Transverse colon (tissue), 4 donors: ENCODE results near the gene RUNX3. TPM values are rescaled to one million over a fixed set of nuclear protein-coding genes. Genes with fewer than 3 reads are reported as not detected.

Experiments used
- DNase-seq: peaks from one replicate; pipeline ENCODE4 v3.0.0-alpha.2; 2019
- H3K27ac ChIP-seq, 4 donors: fragments of 200-600 bp; sonication (generic); 2 replicates each; pipeline ENCODE4 v1.5.1; 2016 to 2018; ENCODE audit warnings: inconsistent platforms in 4 of 4
- H3K27me3 ChIP-seq: fragments of 200-600 bp; sonication (generic); 2 replicates; pipeline ENCODE4 v1.5.1; 2017; ENCODE audit warnings: inconsistent platforms
- H3K36me3 ChIP-seq, 4 donors: fragments of 200-600 bp; sonication (generic); 2 replicates each; pipeline ENCODE4 v1.5.1; 2017 to 2019; ENCODE audit warnings: inconsistent platforms in 4 of 4
- H3K4me1 ChIP-seq, 4 donors: fragments of 200-600 bp; sonication (generic); 2 replicates each; pipeline ENCODE4 v1.5.1; 2017 to 2020; ENCODE audit warnings: inconsistent platforms in 4 of 4
- H3K4me3 ChIP-seq, 4 donors: fragments of 200-600 bp; sonication (generic); 1 replicate in 1 of 4; 2 replicates in 3 of 4; pipeline versions ENCODE4 v1.5.1 to v1.6.1; 2017 to 2019; ENCODE audit warnings: inconsistent platforms in 4 of 4
- H3K9me3 ChIP-seq, 2 donors: fragments of 200-600 bp; sonication (generic); 2 replicates each; pipeline ENCODE4 v1.5.1; 2017 to 2019; ENCODE audit warnings: inconsistent platforms in 2 of 2
- EP300 ChIP-seq: sonication (generic); formaldehyde crosslinking; IDR thresholded peaks from one replicate; pipeline ENCODE4 v1.6.1; 2017; ENCODE audit warnings: antibody characterized with exemption, low read depth
- POLR2A ChIP-seq: fragments of 450-650 bp; IDR thresholded peaks from one replicate; pipeline ENCODE4 v1.6.1; 2016; ENCODE audit warnings: antibody characterized with exemption, mild to moderate bottlenecking, moderate library complexity
- POLR2AphosphoS5 ChIP-seq, 3 donors: sonication (generic); formaldehyde crosslinking; IDR thresholded peaks; one replicate each; pipeline ENCODE4 v1.6.1; 2016; ENCODE audit warnings: antibody characterized with exemption in 3 of 3
- WGBS, 2 donors: methylation state at CpG; one replicate each; pipeline ENCODE4 v1.1.5; 2018; ENCODE audit warnings: low coverage in 1 of 2; 5-methylcytosine and 5-hydroxymethylcytosine counted together
- in situ Hi-C, 4 donors: fragments of 200-750 bp; cut with MboI; loops; one replicate each; pipeline versions ENCODE4 v1.15.0 to v1.15.1; 2017; ENCODE audit warnings: low sequenced_read_pairs in 3 of 4, low pct_ligation_motif_present in 1 of 4, low pct_unique_long_range_greater_than_20kb in 1 of 4
- intact Hi-C: fragments of 100-400 bp; cut with DNase I; formaldehyde crosslinking; loops from one replicate; pipeline ENCODE4 v1.15.1; 2023; ENCODE audit warnings: low total_unique reads
- total RNA-seq, 4 donors: library from RNA; depleted of rRNA; stranded (reverse); fragments of >200 nt; gene quantifications; one replicate each; pipeline ENCODE4 v1.1.0, GENCODE V29; 2016
- TF ChIP-seq, protein P1 (sequence below), 5 experiments: fragments of 200-600 bp in 3 of 5; fragments of 450-650 bp in 2 of 5; sonication (generic) in 3 of 5; IDR thresholded peaks; 1 replicate in 2 of 5; 2 replicates in 3 of 5; pipeline ENCODE4 v1.5.1; 2016 to 2017; ENCODE audit warnings: antibody characterized with exemption in 5 of 5, inconsistent platforms in 3 of 5, mild to moderate bottlenecking in 2 of 5, moderate library complexity in 1 of 5

RUNX3 gene
- total RNA-seq, 4 donors from 2014 or later = 1.5 to 4.8 (median 3.4) TPM

DNA sequence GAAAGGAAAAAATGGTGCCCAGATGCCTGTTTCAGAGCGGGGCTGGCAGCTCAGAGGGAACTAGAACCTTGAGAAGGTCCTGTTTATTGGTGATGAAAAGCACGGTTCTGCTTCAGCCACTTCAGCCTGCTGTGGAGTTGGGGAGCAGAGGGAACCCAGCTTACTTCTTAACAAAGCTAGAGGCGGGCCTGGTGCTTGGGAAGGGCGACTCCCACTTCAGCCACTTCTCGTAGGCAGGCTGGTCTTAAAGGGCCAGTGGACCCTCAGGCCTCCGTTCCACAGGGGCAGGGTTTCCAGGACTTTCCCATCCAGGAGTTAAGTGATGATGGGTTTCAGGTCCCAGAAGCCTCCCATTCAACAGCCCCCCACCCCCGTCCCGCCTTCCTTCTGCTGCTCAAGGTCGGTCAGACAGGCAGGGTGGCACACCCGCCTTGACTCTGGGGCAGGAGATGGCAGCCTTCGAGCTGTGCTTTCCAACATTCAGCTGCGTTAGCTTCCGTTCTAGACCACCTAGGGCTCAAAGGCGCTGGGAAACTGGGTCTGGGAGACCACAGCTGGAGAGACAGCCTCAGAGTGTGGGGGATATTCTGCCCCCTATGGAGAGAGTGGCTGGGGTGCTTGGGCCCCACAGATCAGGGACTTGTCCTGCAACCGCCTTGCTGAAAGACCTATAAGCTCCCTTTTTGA lies 3.4 kb downstream of the RUNX3 start:
- Histone ChIP-seq H3K27me3 (peaks cover 89% of the 10 kb centered on the region), H3K9me3 (no peaks in the 10 kb centered on the region), H3K36me3 (no peaks in the 10 kb centered on the region), H3K4me1 (peaks cover 3 to 45% (median 23%) of the 10 kb centered on the region in 4 donors), H3K27ac (peak overlapping the region in 3 of 4 donors; percentile 5 to 17 (median 6)), H3K4me3 (no peak overlapping the region)
- 14 to 22% methylated on average over 2 to 15 of the region's 15 CpGs for WGBS, 2 donors
- in situ Hi-C loops (loop anchor here in 2 of 4 donors (25.0 kb wide), 1 partner anchor 111 kb away; no protein-coding TSS in a partner anchor), intact Hi-C loops (no loop called here)
- no peak for DNase-seq
- TF ChIP-seq, protein P1, sequence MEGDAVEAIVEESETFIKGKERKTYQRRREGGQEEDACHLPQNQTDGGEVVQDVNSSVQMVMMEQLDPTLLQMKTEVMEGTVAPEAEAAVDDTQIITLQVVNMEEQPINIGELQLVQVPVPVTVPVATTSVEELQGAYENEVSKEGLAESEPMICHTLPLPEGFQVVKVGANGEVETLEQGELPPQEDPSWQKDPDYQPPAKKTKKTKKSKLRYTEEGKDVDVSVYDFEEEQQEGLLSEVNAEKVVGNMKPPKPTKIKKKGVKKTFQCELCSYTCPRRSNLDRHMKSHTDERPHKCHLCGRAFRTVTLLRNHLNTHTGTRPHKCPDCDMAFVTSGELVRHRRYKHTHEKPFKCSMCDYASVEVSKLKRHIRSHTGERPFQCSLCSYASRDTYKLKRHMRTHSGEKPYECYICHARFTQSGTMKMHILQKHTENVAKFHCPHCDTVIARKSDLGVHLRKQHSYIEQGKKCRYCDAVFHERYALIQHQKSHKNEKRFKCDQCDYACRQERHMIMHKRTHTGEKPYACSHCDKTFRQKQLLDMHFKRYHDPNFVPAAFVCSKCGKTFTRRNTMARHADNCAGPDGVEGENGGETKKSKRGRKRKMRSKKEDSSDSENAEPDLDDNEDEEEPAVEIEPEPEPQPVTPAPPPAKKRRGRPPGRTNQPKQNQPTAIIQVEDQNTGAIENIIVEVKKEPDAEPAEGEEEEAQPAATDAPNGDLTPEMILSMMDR (IDR thresholded peaks at IDR 0.05) = no peak

- Histone ChIP-seq H3K27me3 (peaks cover 88% of the 10 kb centered on the region), H3K4me1 (peaks cover 3 to 37% (median 17%) of the 10 kb centered on the region in 4 donors), H3K36me3 (no peaks in the 10 kb centered on the region), H3K9me3 (no peaks in the 10 kb centered on the region), H3K27ac (peak overlapping the region in 2 of 4 donors; percentile 6 to 17), H3K4me3 (no peak overlapping the region)
- DNase-seq = no peak
- in situ Hi-C loops (loop anchor here in 2 of 4 donors (25.0 kb wide), 1 partner anchor 111 kb away; no protein-coding TSS in a partner anchor), intact Hi-C loops (no loop called here)
- TF ChIP-seq POLR2AphosphoS5 (IDR thresholded peaks at IDR 0.05) (no peak), POLR2A (no peak), EP300 (no peak)
- TF ChIP-seq, protein P1 (IDR thresholded peaks at IDR 0.05) = no peak
- WGBS, 2 donors = 29 to 35% methylated on average over 6 to 10 of the region's 10 CpGs
Observed at GRCh38 chr1:24925963-24926362, 4.1 kb downstream of the RUNX3 start.

- intact Hi-C loops = no loop called here
- TF ChIP-seq POLR2AphosphoS5 (IDR thresholded peaks at IDR 0.05) = no peak
- TF ChIP-seq EP300 = no peak
- no peak for TF ChIP-seq POLR2A
- TF ChIP-seq, protein P1 (IDR thresholded peaks at IDR 0.05) = no peak
- peaks cover 81% of the 10 kb centered on the region for H3K27me3 ChIP-seq
- DNase-seq = peak; percentile 41
- 44 to 65% methylated on average over 2 to 10 of the region's 10 CpGs for WGBS, 2 donors
- no peaks in the 10 kb centered on the region for H3K9me3 ChIP-seq
- no peak overlapping the region for H3K4me3 ChIP-seq
- peak overlapping the region in 1 of 4 donors; percentile 10 for H3K27ac ChIP-seq
- H3K36me3 ChIP-seq = no peaks in the 10 kb centered on the region
- H3K4me1 ChIP-seq = peaks cover 3 to 34% (median 9%) of the 10 kb centered on the region in 4 donors
- in situ Hi-C loops = loop anchor here in 2 of 4 donors (25.0 kb wide), 1 partner anchor 112 kb away; no protein-coding TSS in a partner anchor
Observed at GRCh38 chr1:24925082-24925779, 4.8 kb downstream of the RUNX3 start.

GRCh38 chr1:24923485-24924113 lies 6.5 kb downstream of the RUNX3 start:
- H3K36me3 ChIP-seq = no peaks in the 10 kb centered on the region
- no peak for DNase-seq
- no peak overlapping the region for H3K4me3 ChIP-seq
- in situ Hi-C loops = no loop called here
- 69% methylated on average over 15 of the region's 15 CpGs; no CpG with 5 or more reads in 1 of the 2 donors for WGBS, 2 donors
- no peaks in the 10 kb centered on the region for H3K9me3 ChIP-seq
- H3K4me1 ChIP-seq = peaks cover 0 to 29% (median 2%) of the 10 kb centered on the region in 4 donors
- intact Hi-C loops = no loop called here
- H3K27me3 ChIP-seq = peaks cover 70% of the 10 kb centered on the region
- H3K27ac ChIP-seq = no peak overlapping the region
- TF ChIP-seq EP300 (no peak), POLR2A (no peak), POLR2AphosphoS5 (IDR thresholded peaks at IDR 0.05) (no peak)
- TF ChIP-seq, protein P1 (IDR thresholded peaks at IDR 0.05) = no peak
